Bronchial epithelial cell (primary cell): ENCODE data around the gene NTSR1. TPM values are rescaled to one million over a fixed set of nuclear protein-coding genes. Genes with fewer than 3 reads are reported as not detected.

Source experiments
- DNase-seq: peaks from one replicate; pipeline ENCODE4 v3.0.0-alpha.2; 2010; ENCODE audit warnings: low read depth
- FAIRE-seq: peaks from 2 replicates; lab custom pipeline; 2011; peaks lifted over from hg19 to GRCh38; lab: Jason Lieb, UNC
- H3K27me3 ChIP-seq: 2 replicates; pipeline ENCODE4 v1.5.1; 2011; ENCODE audit warnings: low read length; ENCODE audit not compliant: control insufficient read depth, insufficient read depth
- H3K36me3 ChIP-seq: 2 replicates; pipeline ENCODE4 v1.5.1; 2011; ENCODE audit warnings: low read length; ENCODE audit not compliant: control insufficient read depth, insufficient read depth
- H3K4me3 ChIP-seq: 2 replicates; pipeline ENCODE4 v1.5.1; 2011; ENCODE audit warnings: mild to moderate bottlenecking, low read depth, low read length, control low read depth
- CTCF ChIP-seq: IDR thresholded peaks from 2 replicates; pipeline ENCODE4 v1.5.1; 2011; ENCODE audit warnings: mild to moderate bottlenecking, moderate library complexity, low read length, control low read depth, inconsistent platforms; ENCODE audit not compliant: insufficient read depth, severe bottlenecking
- total RNA-seq: library from RNA; depleted of rRNA; stranded (reverse); fragments of >200 nt; gene quantifications from 2 replicates; pipeline ENCODE4 v1.2.1, GENCODE V29; 2014

NTSR1 gene
- total RNA-seq, 1 donor from 2014 or later, result not detected

DNA sequence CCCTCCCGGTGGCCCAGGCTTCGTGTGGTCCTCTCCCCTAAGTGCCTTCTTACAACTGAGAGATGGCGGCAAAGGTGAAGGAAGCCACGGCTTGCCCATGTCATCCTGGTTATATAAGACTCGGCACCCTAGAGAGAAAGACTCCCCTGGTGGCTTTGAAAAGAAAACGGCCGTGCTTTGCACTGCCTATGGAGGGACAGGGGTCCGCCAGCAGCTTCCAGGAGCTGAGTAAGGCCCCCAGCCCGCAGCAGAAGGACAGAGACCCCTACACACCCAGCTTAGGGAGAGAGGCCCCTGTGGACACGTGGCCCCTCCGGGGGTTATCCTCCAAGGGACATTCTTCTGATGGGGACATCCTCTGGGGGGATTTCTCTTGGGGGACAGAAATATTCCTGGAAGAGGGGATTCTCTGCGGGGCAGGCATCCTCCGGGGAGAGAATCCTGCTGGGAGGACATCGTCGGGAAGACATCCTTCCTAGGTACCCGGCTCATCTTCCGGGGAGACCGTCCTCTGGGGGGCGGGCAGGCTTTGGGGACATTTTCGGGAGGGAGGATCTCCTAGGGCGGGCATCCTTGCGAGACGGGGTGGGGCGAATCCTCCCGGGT, 95.5 kb downstream of the NTSR1 start:
- peak overlapping the region; percentile 87 for H3K4me3 ChIP-seq
- FAIRE-seq (no peak), DNase-seq (no peak)
- peaks cover 19% of the 10 kb centered on the region for H3K36me3 ChIP-seq
- H3K27me3 ChIP-seq, result no peaks in the 10 kb centered on the region
- TF ChIP-seq CTCF, result no peak

- DNase-seq (no peak), FAIRE-seq (no peak)
- peak within 1 kb of the TSS; percentile 87 for H3K4me3 ChIP-seq
- no peaks in the 10 kb centered on the region for H3K27me3 ChIP-seq
- H3K36me3 ChIP-seq, result peaks cover 17% of the 10 kb centered on the region
- TF ChIP-seq CTCF, result no peak
These were observed 96.1 kb downstream of the NTSR1 start, which contains the start of gene OGFR for GRCh38 chr20:62804627-62805154. TSS of gene OGFR (plus strand) at chr20:62804835. CDS start at chr20:62804860, 25 bp downstream.

- Histone ChIP-seq H3K36me3 (peaks cover 20% of the 10 kb centered on the region), H3K27me3 (no peaks in the 10 kb centered on the region), H3K4me3 (peak overlapping the region; percentile 87)
- FAIRE-seq (no peak), DNase-seq (no peak)
- TF ChIP-seq CTCF, result peak; percentile 9
These were observed 96.6 kb downstream of the NTSR1 start for GRCh38 chr20:62805155-62805710.

DNA sequence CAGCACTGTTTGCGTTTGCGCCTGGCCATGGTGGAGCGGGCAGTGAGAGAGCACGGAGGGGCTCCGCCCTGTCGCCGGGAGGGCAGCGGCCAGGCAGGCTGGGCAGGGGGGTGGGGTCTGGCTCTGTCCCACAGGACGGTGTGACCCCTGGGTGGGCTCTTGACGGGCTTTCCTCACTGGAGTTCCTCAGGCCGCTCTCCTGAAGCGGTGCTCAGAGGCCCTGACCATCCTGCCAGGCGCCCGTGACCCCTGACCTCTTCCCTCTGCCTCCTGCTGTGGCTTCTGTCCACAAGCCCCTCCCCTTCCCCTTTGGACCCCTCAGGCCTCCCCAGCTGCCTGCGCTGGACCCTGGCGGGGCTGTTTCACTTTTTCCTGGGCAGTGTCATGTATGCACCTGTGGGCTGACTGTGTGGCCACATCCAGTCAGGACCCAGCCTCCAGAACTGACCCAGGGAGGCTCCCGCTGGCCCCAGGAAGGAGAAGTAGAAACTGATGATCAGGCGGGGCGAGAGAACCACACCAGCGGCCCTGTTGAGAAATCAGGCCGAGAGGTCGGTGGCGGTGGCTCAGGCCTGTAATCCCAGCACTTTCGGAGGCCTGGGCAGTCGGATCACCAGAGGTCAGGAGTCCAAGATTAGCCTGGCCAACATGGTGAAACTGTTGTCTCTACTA, 97.2 kb downstream of the NTSR1 start:
- H3K36me3 ChIP-seq, result peaks cover 23% of the 10 kb centered on the region

GRCh38 chr20:62806383-62807050, 97.9 kb downstream of the NTSR1 start:
- no peak for FAIRE-seq
- no peak for TF ChIP-seq CTCF
- Histone ChIP-seq H3K27me3 (no peaks in the 10 kb centered on the region), H3K4me3 (no peak overlapping the region), H3K36me3 (peaks cover 24% of the 10 kb centered on the region)
- no peak for DNase-seq

More for the DNA sequence above, 97.2 kb downstream of the NTSR1 start:
- H3K4me3 ChIP-seq, result peak overlapping the region; percentile 87
- H3K27me3 ChIP-seq, result no peaks in the 10 kb centered on the region
- TF ChIP-seq CTCF, result no peak
- no peak for DNase-seq
- no peak for FAIRE-seq
